SIG-M5 treated with dmso at 0.1 percent for 504 hours (cell line): ENCODE results near the gene PLEKHA7.

Source experiments
- DNase-seq: peaks from one replicate; lab custom pipeline; 2025; ENCODE audit not compliant: unreplicated experiment; lab: John Stamatoyannopoulos, UW

Gene PLEKHA7

DNA sequence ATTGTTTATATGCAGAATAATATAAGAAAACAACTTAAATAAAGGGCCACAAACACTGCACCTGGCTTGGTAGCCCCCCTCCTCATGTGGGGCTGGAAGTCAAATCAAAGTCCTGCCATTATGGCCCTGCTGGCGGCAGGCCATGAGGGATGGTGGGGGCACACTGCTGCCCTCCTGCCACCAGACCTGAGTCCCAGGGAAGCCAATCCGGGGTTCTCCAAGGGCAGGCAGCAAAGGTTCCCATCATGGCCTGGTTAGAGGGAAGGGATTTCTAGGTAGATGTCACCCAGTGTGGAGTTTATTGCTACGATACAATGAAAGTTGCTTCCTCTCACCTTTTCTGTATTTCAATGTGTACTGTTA, 236.6 kb downstream of the PLEKHA7 start:
- no peak for DNase-seq

DNA sequence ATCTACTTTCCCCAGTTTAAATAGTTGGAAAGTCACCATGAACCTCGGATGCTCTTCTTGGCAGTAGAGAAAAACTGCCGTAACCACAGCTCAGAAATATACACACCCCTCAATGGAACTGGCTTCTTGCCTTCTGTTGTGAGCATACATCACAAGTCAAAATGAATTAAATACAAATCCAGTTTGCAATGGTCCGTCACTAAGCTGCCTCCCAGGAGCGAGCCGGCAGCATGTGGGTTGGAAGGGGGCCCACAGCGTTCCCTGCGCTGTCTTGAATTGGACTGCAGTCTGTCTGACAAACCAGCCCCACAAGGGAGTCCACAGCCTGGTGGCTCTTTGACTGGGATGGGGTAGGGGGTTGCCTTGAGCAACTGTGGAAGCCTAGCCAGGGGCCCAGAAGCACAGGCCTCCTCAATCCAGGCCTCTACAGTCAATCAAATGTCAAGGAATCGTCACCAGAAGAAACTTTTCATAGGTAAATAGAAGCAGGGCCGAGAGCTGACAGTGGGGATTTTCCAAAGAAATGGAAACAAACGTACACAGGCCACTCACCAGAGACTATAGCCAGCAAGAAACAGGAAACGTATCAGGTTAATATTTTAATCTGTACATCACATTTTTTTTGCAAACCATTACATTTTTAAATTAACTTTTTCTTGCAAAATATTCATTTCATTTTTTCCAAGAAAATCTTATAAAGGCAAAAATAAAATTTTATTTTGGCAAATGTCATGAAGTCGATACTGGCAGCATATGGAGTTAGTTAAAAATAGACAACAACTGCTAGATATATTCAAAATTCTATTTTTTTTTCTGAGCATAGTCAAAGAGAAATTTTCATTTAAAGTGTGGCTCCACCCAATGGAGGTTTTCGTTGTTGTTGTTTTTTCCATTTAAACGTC, 237.3 kb downstream of the PLEKHA7 start:
- no peak for DNase-seq

DNA sequence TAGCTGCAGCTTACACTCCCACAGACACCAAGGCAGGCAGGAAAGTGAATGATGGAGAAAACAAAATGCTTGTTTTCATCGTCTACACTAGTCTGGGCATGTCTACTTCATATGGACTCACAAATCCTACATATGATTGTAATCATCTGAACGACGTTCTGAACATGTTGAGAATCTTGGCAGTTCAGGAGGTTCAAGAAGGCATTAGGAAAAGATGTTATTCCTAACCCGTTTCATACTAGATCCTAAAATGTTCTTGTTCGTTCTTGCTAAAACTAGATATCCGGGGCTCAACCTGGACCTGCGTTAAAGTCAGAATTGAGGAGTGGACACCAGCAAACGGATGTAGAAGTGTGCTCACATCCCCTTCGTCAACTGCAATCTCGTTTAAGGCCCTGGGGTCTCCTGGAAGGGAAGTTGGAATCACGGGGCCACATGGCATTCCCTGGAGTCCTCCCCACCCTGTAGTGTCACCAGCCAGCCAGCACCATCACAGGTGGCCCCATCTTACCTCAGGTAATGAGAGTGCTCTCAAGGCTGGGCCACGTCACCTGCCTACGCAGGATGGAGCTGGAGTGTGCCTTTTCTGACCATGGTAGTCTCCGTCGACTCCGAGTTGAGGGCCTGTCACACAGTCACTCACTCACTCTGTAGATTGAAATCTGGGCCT, 238.5 kb downstream of the PLEKHA7 start:
- DNase-seq, result no peak

DNA sequence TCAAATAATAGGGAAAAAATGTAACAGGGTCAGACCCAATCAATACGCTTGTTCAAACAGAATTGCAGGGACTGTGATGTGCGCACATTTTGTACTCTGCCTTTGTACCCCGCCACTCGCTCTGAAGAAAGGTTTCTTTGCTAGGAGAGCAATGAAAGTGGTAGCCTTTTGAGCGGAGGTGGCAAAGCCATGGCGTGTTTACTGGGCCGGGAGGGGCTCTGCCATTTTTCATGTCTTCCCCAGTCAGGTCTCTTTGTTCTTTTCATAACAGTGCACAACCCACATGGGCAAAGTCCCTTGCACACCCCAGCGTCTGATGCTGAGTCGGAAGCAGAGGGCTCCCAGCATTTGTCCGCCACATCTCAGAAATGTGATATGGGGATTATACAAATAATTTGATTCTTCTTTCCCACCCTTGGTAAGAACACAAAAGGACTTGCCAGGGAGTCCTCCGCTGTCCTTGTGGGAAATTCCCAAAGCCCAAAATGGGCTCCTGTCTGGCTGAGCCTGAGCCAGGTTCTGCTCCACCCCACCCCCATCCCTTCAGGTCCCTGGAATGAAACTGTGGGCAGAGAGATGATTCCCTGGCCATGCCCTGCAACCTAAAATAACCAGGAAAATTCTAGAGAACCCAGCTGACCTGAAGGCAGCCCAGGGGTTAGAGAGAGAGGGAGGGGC, 239.1 kb downstream of the PLEKHA7 start:
- no peak for DNase-seq

DNA sequence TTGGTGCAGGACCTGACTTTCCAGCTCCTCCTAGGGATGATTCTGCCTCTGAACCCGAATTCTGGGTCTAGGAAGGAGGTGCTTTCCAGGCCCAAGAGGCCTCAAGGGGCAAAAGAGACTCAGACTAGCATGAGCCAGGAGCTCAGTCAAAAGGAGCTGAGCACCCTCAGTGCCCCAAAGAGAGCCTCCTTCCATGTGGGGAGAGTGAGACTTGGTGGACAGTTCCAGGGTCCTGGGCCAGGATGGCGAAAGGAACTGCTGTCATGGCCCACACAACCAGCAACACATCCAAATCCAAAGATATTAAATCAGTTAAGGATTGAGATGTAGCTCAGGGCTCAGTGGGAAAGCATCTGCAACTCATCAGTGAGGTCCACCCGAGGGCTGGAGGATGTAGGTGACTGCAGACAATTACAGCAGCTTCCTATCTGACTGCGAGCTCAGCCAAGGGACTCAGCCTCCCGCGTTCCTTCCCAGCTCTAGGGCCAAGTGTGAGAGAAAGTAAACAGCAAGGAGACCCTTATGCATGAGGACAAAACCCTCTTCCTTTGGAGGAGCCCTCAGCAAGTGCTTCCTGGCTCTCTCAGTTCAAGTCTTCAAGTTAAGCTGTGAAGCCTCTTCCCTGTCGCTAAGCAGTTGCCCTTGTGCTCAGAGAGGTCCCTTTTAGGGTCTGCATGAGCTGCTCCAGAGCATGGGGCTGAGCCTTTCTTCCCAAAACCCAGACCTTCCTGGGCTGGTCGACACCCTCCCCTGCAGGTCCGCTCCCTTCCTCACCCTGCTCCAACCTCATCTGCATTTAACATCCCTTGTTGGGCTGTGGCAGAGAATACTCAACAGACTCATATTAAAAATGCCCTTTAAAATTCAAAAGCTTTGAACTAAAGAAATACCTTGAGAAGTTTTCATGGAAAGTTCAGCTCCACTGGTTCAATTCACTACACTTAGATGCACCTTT, 240.0 kb downstream of the PLEKHA7 start:
- no peak for DNase-seq

DNA sequence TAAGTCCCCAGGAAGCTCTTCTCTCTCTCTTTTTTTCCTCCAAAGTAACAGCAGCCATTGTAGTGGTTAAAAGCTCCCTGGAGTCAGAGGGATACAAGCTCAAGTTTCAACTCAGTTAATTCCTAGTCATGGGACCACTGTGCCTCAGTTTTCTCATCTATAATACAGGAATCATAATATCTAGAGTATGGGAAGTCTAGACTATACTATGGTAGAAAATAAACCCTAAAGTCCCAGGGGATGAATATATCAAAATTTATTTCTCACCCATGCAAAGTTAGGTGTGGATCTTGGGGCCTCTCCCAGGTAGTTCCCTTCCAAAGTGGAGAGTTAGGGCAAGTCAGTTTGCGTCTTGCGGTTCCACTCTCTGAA, 242.1 kb downstream of the PLEKHA7 start:
- no peak for DNase-seq

DNA sequence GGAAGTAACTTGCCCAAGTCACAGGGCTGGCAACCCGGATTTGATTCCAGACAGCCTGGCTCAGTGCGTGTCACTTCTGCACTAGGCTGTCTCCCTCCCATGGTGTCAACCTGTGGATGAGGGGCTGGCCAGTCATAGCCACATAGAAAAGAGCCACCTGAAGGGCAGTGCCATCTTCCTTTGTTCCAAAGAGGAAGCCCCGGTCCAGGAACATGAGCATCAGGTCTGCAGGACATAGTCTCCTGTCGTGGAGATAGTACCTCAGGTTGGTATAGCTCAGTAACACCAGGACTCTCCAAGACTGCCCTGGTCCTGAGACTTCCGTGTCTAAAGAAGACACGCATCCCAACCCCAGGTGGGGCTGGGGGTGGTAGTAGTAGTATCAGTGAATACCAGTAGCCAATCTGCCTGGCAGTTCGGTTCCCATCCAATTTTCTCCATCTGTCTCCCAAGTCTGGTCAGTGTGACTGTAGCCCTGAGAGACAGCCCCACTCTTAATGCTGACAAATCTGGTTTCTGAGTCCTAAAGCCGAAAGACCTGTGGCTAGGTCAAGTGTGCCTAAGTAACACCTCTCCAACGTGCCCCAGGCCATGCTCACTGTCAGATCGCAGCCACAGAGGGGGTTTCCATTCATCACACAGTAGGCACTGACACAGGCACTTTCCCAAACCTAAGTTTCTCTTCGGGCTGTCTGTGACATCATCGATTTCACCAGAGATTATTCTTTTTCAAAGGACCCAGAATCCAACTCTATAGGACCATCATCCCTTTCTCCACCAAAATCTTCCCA, 242.7 kb downstream of the PLEKHA7 start:
- no peak for DNase-seq

DNA sequence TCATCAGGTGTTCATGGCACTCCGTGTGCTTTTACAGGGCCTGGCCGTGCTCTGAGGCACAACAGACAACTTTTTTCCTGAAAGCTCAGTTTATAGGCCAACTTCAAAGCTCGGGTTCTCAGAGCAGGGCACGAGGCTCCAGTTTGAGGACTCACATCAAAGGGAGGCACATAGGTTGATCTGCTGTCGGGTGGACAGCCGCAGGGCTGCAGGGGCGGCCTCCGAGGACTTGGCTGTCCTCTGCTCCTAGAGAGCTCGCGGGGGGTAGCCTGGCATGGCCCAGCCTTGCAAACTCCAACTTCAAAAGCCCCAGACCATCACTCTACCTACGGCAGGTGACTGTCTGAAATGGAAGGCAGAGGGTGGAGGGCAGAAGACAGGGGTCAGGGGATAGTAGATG, 244.2 kb downstream of the PLEKHA7 start:
- no peak for DNase-seq

DNA sequence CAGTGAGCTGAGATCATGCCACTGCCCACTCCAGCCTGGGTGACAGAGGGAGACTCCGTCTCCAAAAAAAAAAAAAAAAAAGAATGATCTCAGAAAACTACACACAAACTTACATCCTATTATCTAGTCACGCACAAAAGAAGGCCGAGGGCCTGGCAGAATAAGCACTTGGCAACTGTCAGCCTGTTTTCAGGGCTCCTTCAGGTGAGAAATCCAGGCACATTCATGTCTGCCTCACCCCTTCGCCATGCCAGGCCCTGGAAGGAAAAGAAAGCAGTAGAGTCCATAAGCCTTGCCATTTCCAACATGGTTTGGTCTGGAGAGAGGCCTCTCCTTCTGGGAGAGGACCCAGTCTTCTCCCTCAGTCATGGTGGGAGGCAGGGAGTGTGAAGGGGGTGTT, 244.8 kb downstream of the PLEKHA7 start:
- DNase-seq, result no peak

DNA sequence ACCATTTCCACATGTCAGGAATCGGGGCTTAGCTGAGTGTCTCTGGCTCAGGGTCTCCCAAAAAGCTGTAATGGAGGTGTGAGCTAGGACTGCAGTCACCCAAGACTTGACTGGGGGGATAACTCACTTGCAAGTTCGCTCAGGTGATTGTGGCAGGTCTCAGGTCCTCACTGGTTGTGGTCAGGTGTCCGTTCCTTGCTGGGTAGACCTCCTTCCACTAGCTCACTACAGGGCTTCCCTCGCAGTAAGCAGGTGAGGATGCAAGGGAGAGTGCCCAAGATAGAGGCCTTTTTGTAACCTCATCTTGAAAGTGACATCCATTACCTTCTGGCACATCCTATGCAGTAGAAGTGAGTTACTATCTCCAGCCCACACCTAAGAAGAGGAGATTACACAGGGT, 246.3 kb downstream of the PLEKHA7 start:
- no peak for DNase-seq

DNA sequence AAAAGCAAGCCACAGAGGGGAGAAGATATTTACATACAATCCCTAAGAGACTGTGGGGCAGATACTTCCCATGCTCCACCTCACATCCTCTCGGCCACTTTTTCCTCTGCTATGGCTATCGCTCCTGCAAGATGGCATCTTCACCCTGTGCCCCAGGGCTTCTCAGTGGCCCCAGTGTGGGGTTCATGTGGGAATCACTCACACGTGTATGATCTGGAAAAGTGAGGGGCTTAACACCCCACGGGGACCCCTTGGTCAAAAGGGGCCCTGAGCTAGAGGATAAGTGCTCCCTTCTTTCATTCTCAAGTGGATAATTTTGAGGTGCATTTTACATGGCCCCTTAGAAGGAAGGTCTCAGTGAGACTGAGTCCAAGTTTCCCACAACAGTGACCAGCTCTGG, 247.1 kb downstream of the PLEKHA7 start:
- no peak for DNase-seq

DNA sequence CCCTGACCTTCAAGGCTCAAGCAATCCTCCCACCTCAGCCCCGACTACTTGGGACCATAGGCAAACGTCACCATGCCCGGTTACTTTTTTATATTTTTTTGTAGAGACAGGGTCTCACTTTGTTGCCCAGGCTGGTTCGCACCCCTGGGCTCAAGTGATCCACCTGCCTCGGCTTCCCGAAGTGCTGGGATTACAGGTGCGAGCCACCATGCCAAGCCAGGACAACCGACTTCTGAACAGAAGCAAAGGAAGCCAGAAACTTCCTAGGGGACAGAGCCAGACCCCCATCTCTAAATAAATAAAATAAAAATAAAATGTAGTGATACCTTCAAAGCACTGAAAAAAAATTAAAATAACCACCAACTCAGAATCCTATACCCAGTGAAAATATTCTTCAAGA, 249.3 kb downstream of the PLEKHA7 start:
- no peak for DNase-seq

DNA sequence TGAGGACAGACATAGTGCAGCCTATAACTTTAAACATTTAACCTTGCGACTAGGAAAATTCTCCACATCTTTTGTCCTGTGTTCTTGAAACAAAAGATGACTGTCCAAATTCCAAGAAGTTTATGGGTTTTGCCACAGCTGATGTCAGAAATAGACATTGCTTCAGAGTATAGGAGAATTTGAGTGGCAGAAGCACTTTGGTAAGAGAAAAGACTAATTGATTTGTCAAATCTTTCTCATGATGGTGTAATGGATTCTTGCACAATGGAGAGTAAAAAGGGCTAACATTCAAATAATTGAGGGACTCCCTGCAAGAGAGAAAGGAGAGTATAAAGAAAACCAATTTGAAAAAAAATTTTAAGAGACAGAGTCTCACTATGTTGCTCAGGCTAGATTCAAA, 250.5 kb downstream of the PLEKHA7 start:
- DNase-seq, result peak; percentile 32

DNA sequence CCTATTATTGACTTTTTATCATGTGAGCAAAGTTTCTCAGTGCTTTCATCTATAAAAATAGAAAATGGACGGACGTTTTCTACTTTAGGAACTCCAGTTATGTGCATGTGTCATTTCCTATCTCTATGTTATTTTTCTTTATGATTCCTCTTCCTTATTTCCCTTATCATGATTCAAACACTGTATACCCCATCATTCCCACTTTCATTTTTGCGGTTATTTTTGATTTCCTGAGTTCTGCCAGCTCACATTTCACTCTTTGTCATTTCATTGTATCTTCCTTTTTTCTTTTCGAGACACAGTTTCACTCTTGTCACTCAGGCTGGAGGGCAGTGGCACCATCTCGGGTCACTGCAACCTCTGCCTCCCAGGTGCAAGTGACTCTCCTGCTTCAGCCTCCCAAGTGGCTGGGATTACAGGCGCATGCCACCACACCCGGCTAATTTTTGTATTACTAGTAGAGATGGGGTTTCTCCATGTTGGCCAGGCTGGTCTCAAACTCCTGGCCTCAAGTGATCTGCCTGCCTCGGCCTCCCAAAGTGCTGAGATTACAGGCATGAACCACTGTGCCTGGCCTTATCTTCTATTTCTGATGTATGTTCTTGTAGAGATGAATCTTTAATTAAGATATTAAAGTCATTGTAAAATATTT, 254.2 kb downstream of the PLEKHA7 start:
- no peak for DNase-seq

DNA sequence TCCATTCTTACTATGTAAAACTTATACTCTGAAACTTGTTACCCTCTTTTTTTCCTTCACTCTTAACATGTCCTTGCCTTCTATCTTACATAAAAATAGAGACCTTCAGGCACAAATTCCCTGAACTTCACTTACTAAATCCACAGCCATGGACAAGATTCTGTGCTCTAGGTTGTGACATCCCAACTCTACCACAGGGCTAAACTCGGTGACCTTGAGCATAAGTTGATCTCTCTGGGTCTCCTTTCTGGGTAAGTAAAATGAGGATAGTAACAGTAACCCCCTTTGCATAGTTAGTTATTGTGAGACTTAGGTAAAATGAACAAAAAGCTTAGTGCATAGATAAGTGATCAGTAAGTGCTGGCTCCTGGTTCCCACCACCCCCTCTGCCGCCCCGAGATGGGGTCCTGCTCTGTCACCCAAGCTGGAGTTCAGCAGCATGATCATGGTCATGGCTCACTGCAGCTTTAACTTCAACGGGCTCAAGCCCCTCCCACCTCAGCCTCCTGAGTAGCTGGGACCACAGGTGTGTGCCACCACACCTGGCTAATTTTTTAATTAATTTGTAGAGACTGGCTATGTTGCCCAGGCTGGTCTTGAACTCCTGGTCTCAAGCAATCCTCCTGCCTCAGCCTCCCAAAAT, 255.7 kb downstream of the PLEKHA7 start:
- no peak for DNase-seq

DNA sequence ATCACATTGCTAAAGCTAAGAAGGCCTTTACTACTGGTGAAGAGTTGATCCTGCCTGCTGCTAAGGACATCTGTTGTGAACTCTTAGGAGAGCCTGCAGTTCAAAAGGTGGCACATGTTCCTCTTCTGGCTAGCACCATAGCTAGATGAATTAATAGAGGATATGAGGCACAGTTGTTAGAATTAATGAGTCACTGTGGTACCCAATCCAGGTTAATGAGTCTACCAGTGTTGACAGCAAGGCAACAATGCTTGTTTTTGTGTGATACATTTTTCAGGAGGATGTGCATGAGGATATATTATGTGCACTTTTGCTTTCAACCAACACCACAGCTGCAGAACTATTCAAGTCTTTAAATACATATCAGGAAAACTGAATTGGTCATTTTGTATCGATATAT, 263.8 kb downstream of the PLEKHA7 start:
- no peak for DNase-seq

DNA sequence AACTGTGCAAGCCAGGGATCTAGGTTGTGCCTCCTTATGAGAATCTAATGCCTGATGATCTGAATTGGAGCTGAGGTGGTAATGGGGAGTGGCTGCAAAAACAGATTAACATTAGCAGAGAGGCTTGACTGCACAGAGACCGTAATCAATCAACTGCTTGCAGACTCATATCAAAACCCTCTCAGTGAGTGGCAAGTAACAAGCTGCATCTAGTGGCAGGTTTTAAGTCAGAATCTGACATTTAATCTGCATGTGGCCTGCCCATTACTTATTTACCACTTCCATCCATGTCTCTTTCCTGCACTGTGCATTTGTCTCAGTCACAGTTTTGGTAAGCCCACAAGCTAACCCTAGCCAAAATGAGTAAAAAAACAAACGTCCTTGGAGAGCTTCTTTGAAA, 264.5 kb downstream of the PLEKHA7 start:
- no peak for DNase-seq

DNA sequence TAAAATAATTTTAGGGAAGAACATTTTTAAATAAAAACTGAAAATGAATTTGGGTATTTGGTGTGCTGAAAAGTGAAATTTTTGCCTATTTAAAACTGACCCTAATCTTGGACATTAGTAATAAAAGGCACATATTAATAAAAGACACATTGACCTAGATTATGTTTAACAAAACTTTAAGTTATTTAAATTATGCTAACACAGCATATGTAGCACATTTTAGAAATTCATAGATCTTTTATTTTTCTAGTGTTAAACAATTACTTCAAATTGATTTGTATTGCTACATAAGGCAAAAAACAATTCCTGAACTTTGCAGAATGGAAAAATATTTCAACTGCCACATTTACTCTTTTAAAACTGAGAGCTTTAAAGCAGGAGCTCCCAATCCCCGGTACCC, 265.1 kb downstream of the PLEKHA7 start:
- no peak for DNase-seq

DNA sequence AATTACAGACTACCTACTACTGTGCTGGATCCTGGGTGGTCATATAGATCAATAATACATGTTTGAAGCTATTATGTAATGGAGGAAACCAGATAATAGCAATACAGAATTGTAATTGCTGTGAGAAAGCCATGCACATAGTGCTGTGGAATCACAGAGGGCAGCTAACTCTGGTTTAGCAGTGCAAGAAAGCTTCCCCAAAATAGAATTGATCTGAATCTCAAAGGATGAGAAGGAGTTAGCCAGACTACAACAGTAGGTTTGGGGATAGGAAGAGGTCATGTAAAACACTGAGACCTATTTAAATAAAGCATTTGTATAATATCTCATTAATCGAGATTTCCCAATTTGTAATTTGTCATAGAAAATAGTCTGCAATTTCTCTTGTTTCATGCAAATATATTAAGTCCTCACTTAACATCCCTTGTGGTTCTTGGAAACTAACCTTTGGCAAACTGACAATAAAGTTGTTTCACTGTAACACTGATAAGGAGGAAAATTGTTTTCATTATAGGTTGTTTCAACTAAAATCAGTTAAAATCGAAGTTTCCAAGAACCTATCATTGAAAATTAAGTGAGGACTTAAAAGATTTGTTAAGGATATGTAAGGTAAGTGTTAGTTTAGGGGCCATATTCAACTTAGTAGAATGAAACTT, 268.1 kb downstream of the PLEKHA7 start:
- no peak for DNase-seq
